GM23338 (cell line): ENCODE results near the gene DEPDC5. TPM values are rescaled to one million over a fixed set of nuclear protein-coding genes. Genes with fewer than 3 reads are reported as not detected.

Experiments
- ATAC-seq: fragments of 200-7000 bp; cut with Tn5 transposase; 3 replicates; pipeline ENCODE4 v1.9.1; 2020
- DNase-seq: peaks from one replicate; pipeline ENCODE4 v3.0.0-alpha.2; 2015; ENCODE audit warnings: low spot score
- H2AFZ ChIP-seq: fragments of 200-600 bp; sonication (generic); 2 replicates; pipeline ENCODE4 v1.8.0; 2016; ENCODE audit warnings: antibody characterized with exemption, mild to moderate bottlenecking, moderate library complexity
- H3F3A ChIP-seq: fragments of 200-600 bp; sonication (generic); replicated peaks from 2 replicates; pipeline ENCODE4 v1.8.0; 2017; ENCODE audit warnings: antibody characterized with exemption, mixed run types, low read depth
- H3K27ac ChIP-seq: fragments of 200-600 bp; sonication (generic); 2 replicates; pipeline ENCODE4 v1.6.1; 2016; ENCODE audit warnings: low read depth
- H3K27me3 ChIP-seq: fragments of 200-600 bp; sonication (generic); 2 replicates; pipeline ENCODE4 v1.8.0; 2016; ENCODE audit warnings: mild to moderate bottlenecking, mixed run types, moderate library complexity; ENCODE audit not compliant: insufficient read depth
- H3K36me3 ChIP-seq: fragments of 200-600 bp; sonication (generic); 2 replicates; pipeline ENCODE4 v1.8.0; 2016; ENCODE audit warnings: mild to moderate bottlenecking; ENCODE audit not compliant: insufficient read depth
- H3K4me1 ChIP-seq: fragments of 200-600 bp; sonication (generic); 2 replicates; pipeline ENCODE4 v1.8.0; 2016; ENCODE audit warnings: mild to moderate bottlenecking, moderate library complexity; ENCODE audit not compliant: insufficient read depth
- H3K4me2 ChIP-seq: fragments of 200-600 bp; sonication (generic); 2 replicates; pipeline ENCODE4 v1.7.1; 2017; ENCODE audit warnings: mixed run types
- H3K4me3 ChIP-seq: fragments of 200-600 bp; sonication (generic); 2 replicates; pipeline ENCODE4 v1.6.1; 2016; ENCODE audit warnings: mixed run types
- H3K79me2 ChIP-seq: fragments of 200-600 bp; sonication (generic); replicated peaks from 2 replicates; pipeline ENCODE4 v1.8.0; 2017; ENCODE audit warnings: mild to moderate bottlenecking; ENCODE audit not compliant: insufficient read depth
- H3K9me2 ChIP-seq: fragments of 200-600 bp; sonication (generic); 2 replicates; pipeline ENCODE4 v1.8.0; 2017; ENCODE audit not compliant: insufficient read depth
- H4K20me1 ChIP-seq: fragments of 200-600 bp; sonication (generic); replicated peaks from 2 replicates; pipeline ENCODE4 v1.8.0; 2017; ENCODE audit warnings: mild to moderate bottlenecking; ENCODE audit not compliant: insufficient read depth
- H3K27ac Mint-ChIP-seq: 2 replicates; pipeline ENCODE4 v1.8.0; 2020; ENCODE audit warnings: inconsistent platforms, mild to moderate bottlenecking, moderate library complexity, mixed read lengths
- H3K27me3 Mint-ChIP-seq: 3 replicates; pipeline ENCODE4 v1.8.0; 2022; ENCODE audit warnings: low read depth, mild to moderate bottlenecking, moderate library complexity, mixed read lengths, inconsistent platforms; ENCODE audit not compliant: insufficient read depth, poor library complexity
- H3K36me3 Mint-ChIP-seq: 3 replicates; pipeline ENCODE4 v1.8.0; 2021; ENCODE audit warnings: low read depth, mild to moderate bottlenecking, inconsistent platforms, moderate library complexity, mixed read lengths
- H3K4me1 Mint-ChIP-seq: 3 replicates; pipeline ENCODE4 v1.8.0; 2020; ENCODE audit warnings: mild to moderate bottlenecking, inconsistent platforms, mixed read lengths
- H3K4me3 Mint-ChIP-seq: 3 replicates; pipeline ENCODE4 v1.8.0; 2021; ENCODE audit warnings: moderate library complexity, mild to moderate bottlenecking, inconsistent platforms, mixed read lengths
- H3K9me3 Mint-ChIP-seq: 3 replicates; pipeline ENCODE4 v1.8.0; 2020; ENCODE audit warnings: moderate library complexity, mild to moderate bottlenecking, inconsistent platforms, mixed read lengths
- CREB1 ChIP-seq: fragments of 250-450 bp; sonication (Bioruptor Pico); IDR thresholded peaks from 2 replicates; pipeline ENCODE4 v1.5.0; 2020; ENCODE audit warnings: low read depth, mild to moderate bottlenecking, moderate library complexity
- EZH2 ChIP-seq: fragments of 200-600 bp; sonication (generic); IDR thresholded peaks from one replicate; pipeline ENCODE4 v1.8.0; 2017; ENCODE audit warnings: antibody characterized with exemption, mild to moderate bottlenecking, low read depth; ENCODE audit not compliant: unreplicated experiment
- NANOG ChIP-seq: IDR thresholded peaks from 2 replicates; pipeline ENCODE4 v1.6.1; 2016; ENCODE audit warnings: antibody characterized with exemption, borderline replicate concordance
- STAT1 ChIP-seq: IDR thresholded peaks from one replicate; pipeline ENCODE4 v1.6.1; 2016; ENCODE audit warnings: antibody characterized with exemption; ENCODE audit not compliant: unreplicated experiment
- ZNF114 ChIP-seq: fragments of 250-450 bp; sonication (Bioruptor Pico); IDR thresholded peaks from 2 replicates; pipeline ENCODE4 v1.5.0; 2020; ENCODE audit warnings: mild to moderate bottlenecking, moderate library complexity
- ZNF331 ChIP-seq: fragments of 250-450 bp; sonication (Bioruptor Pico); IDR thresholded peaks from 2 replicates; pipeline ENCODE4 v1.5.0; 2020; ENCODE audit warnings: low read depth, mild to moderate bottlenecking, moderate library complexity
- polyA plus RNA-seq: library from polyadenylated mRNA; unstranded; fragments of >200 nt; fragmentation: Nextera tagmentation; extraction: Ambion mirVana; gene quantifications from 2 replicates; pipeline ENCODE4 v1.2.1, GENCODE V29; 2016
- total RNA-seq: library from RNA; depleted of rRNA; stranded (reverse); fragments of >200 nt; shearing (Covaris generic); gene quantifications from 2 replicates; pipeline ENCODE4 v1.2.3, GENCODE V29; 2014
- TF ChIP-seq, protein P1 (sequence below): IDR thresholded peaks from one replicate; pipeline ENCODE4 v1.6.1; 2018; ENCODE audit warnings: antibody characterized with exemption; ENCODE audit not compliant: unreplicated experiment
- TF ChIP-seq, protein P2 (sequence below), 2 experiments: fragments of 200-600 bp in 1 of 2; sonication (generic) in 1 of 2; conservative IDR thresholded peaks; 2 replicates each; pipeline versions ENCODE4 v1.5.1 to v1.6.1; 2016 to 2017; ENCODE audit warnings: antibody characterized with exemption in 2 of 2, low read depth in 2 of 2, mild to moderate bottlenecking in 2 of 2, moderate library complexity in 1 of 2
- TF ChIP-seq, protein P3 (sequence below): IDR thresholded peaks from 2 replicates; pipeline ENCODE4 v1.6.1; 2016; ENCODE audit warnings: antibody characterized with exemption

Gene DEPDC5
- total and polyA plus RNA-seq, 2 experiments from 2014 or later: 18.7 to 19.7 TPM

DNA sequence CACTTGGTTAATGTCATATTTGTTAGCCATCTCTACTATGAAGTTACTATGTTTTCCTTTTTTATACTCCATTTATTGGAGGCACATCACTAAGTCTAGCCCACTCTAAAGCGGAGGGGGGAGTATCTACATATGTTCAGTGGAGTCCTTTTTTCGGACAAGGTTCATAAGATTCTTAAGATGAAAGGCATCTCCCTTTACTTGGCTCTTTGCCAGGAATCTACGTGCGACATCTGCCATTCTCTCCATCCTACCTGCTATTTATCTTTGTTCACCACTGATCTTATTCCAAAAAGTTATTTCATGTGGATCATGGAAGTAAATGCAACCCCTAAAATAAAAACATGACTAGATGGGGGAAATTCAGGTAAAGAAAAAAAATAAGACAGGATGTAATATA, 113.1 kb downstream of the DEPDC5 start:
- Mint-ChIP-seq H3K9me3 (no peaks in the 10 kb centered on the region), H3K4me3 (no peak overlapping the region), H3K36me3 (peaks cover 3% of the 10 kb centered on the region; the same call in 1 of the 3 replicates), H3K27me3 (peaks cover 5% of the 10 kb centered on the region), H3K4me1 (peaks cover 30% of the 10 kb centered on the region), H3K27ac (no peak overlapping the region; the same call in 1 of the 2 replicates)
- no peaks in the 10 kb centered on the region for H4K20me1 ChIP-seq
- H3F3A ChIP-seq: peaks cover 16% of the 10 kb centered on the region
- H3K9me2 ChIP-seq: no peaks in the 10 kb centered on the region
- peaks cover 33% of the 10 kb centered on the region for H3K4me1 ChIP-seq
- H3K79me2 ChIP-seq: no peaks in the 10 kb centered on the region
- H3K36me3 ChIP-seq: no peaks in the 10 kb centered on the region
- TF ChIP-seq, protein P1, sequence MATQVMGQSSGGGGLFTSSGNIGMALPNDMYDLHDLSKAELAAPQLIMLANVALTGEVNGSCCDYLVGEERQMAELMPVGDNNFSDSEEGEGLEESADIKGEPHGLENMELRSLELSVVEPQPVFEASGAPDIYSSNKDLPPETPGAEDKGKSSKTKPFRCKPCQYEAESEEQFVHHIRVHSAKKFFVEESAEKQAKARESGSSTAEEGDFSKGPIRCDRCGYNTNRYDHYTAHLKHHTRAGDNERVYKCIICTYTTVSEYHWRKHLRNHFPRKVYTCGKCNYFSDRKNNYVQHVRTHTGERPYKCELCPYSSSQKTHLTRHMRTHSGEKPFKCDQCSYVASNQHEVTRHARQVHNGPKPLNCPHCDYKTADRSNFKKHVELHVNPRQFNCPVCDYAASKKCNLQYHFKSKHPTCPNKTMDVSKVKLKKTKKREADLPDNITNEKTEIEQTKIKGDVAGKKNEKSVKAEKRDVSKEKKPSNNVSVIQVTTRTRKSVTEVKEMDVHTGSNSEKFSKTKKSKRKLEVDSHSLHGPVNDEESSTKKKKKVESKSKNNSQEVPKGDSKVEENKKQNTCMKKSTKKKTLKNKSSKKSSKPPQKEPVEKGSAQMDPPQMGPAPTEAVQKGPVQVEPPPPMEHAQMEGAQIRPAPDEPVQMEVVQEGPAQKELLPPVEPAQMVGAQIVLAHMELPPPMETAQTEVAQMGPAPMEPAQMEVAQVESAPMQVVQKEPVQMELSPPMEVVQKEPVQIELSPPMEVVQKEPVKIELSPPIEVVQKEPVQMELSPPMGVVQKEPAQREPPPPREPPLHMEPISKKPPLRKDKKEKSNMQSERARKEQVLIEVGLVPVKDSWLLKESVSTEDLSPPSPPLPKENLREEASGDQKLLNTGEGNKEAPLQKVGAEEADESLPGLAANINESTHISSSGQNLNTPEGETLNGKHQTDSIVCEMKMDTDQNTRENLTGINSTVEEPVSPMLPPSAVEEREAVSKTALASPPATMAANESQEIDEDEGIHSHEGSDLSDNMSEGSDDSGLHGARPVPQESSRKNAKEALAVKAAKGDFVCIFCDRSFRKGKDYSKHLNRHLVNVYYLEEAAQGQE: no peak
- TF ChIP-seq STAT1 (no peak), NANOG (no peak), CREB1 (CRISPR knock-in tag) (no peak), ZNF331 (CRISPR knock-in tag) (no peak), ZNF114 (CRISPR knock-in tag) (no peak), EZH2 (no peak)
- TF ChIP-seq, protein P2, sequence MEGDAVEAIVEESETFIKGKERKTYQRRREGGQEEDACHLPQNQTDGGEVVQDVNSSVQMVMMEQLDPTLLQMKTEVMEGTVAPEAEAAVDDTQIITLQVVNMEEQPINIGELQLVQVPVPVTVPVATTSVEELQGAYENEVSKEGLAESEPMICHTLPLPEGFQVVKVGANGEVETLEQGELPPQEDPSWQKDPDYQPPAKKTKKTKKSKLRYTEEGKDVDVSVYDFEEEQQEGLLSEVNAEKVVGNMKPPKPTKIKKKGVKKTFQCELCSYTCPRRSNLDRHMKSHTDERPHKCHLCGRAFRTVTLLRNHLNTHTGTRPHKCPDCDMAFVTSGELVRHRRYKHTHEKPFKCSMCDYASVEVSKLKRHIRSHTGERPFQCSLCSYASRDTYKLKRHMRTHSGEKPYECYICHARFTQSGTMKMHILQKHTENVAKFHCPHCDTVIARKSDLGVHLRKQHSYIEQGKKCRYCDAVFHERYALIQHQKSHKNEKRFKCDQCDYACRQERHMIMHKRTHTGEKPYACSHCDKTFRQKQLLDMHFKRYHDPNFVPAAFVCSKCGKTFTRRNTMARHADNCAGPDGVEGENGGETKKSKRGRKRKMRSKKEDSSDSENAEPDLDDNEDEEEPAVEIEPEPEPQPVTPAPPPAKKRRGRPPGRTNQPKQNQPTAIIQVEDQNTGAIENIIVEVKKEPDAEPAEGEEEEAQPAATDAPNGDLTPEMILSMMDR (conservative IDR thresholded peaks at IDR 0.05; ENCODE audit: low read depth in 2 of 2): no peak
- no peak overlapping the region for H2AFZ ChIP-seq
- H3K4me2 ChIP-seq: peak overlapping the region; percentile 68
- H3K27me3 ChIP-seq: no peaks in the 10 kb centered on the region
- H3K4me3 ChIP-seq: peak overlapping the region; percentile 27; the same call in 1 of the 2 replicates
- H3K27ac ChIP-seq: peak overlapping the region; percentile 72
- no peak for ATAC-seq
- no peak for DNase-seq

DNA sequence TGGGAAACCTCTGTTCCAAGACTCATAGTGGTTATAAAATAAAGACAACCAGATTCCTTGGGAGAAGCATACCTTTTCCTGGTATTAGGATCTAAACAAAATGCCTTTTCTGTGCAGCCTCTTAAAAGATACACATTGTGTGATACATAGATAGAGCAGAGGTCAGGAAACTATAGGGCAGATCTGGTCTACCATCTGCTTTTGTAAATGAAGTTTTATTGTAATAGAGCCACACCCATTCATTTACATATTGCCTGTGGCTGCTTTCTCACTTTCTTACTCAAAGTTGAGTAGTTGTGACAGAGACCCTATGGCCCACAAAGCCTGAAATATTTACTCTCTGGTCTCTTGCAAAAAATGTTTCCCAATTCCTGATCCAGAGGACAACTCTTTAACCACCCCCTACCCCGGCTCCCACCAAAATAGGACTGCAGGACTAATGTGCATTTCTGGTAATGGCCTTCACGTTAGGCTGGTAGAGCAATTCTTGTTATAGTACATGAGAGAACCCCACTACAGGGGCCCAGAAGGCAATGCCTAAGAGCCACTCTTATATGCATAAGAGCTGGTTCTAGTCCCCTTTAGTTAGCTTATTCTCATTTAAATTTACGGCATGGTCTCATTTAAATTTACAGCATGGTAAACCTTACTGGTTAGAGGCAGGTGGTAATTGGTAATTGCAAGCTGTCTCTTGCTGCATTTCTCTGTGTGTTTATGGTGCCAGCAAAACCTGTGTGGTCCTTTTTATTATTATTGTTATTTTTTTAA, 113.8 kb downstream of the DEPDC5 start:
- Histone ChIP-seq H3K4me2 (peak overlapping the region; percentile 68), H3K36me3 (no peaks in the 10 kb centered on the region), H2AFZ (no peak overlapping the region), H3K9me2 (no peaks in the 10 kb centered on the region), H3K4me3 (peak overlapping the region; percentile 27), H3K27ac (peak overlapping the region; percentile 72), H3K4me1 (peaks cover 33% of the 10 kb centered on the region), H3F3A (peaks cover 16% of the 10 kb centered on the region), H3K79me2 (no peaks in the 10 kb centered on the region), H4K20me1 (no peaks in the 10 kb centered on the region), H3K27me3 (no peaks in the 10 kb centered on the region)
- Mint-ChIP-seq H3K27ac (peak overlapping the region; percentile 91), H3K4me3 (peak overlapping the region; percentile 53), H3K27me3 (peaks cover 5% of the 10 kb centered on the region), H3K36me3 (peaks cover 3% of the 10 kb centered on the region; the same call in 1 of the 3 replicates), H3K4me1 (peaks cover 30% of the 10 kb centered on the region), H3K9me3 (no peaks in the 10 kb centered on the region)
- DNase-seq: peak; percentile 50
- TF ChIP-seq, protein P3, sequence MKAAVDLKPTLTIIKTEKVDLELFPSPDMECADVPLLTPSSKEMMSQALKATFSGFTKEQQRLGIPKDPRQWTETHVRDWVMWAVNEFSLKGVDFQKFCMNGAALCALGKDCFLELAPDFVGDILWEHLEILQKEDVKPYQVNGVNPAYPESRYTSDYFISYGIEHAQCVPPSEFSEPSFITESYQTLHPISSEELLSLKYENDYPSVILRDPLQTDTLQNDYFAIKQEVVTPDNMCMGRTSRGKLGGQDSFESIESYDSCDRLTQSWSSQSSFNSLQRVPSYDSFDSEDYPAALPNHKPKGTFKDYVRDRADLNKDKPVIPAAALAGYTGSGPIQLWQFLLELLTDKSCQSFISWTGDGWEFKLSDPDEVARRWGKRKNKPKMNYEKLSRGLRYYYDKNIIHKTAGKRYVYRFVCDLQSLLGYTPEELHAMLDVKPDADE: no peak
- ATAC-seq: peak; percentile 72
